ENCODE results near the gene FGF12. TPM values are rescaled to one million over a fixed set of nuclear protein-coding genes. Genes with fewer than 3 reads are reported as not detected.

The FGF12 gene
- total RNA-seq, 6 experiments from 2014 or later: 0.29 to 6.5 (median 0.76) TPM

DNA sequence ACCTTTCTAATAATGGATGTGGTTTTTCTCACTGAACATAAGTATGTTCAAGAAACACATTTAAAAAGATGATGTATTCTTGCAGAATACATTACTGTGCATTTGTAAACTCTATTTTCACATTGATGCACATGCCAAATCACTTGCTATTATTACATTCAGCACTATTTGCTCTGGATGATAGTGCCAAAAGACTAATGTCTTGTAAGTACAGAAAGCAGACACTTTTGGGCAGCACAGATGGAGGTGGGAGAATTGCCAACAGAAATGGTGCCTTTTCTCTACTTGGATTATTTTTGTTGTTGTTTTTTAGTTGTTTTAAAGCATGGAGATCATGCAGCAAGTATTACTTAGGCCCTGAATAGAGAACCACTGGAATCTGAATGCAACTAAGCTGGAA lies 10.2 kb upstream of the FGF12 start:
- Histone ChIP-seq H3K27ac (no peak overlapping the region), H3K9me3 (no peaks in the 10 kb centered on the region), H3K36me3 (no peaks in the 10 kb centered on the region), H3K4me1 (no peaks in the 10 kb centered on the region), H3K4me3 (no peak overlapping the region), H3K27me3 (no peaks in the 10 kb centered on the region)
- intact Hi-C loops (cut with DNase I): no loop called here
- no peak for ATAC-seq
- no peak for DNase-seq
- TF ChIP-seq POLR2A (IDR thresholded peaks at IDR 0.05): no peak
- TF ChIP-seq, protein P1, sequence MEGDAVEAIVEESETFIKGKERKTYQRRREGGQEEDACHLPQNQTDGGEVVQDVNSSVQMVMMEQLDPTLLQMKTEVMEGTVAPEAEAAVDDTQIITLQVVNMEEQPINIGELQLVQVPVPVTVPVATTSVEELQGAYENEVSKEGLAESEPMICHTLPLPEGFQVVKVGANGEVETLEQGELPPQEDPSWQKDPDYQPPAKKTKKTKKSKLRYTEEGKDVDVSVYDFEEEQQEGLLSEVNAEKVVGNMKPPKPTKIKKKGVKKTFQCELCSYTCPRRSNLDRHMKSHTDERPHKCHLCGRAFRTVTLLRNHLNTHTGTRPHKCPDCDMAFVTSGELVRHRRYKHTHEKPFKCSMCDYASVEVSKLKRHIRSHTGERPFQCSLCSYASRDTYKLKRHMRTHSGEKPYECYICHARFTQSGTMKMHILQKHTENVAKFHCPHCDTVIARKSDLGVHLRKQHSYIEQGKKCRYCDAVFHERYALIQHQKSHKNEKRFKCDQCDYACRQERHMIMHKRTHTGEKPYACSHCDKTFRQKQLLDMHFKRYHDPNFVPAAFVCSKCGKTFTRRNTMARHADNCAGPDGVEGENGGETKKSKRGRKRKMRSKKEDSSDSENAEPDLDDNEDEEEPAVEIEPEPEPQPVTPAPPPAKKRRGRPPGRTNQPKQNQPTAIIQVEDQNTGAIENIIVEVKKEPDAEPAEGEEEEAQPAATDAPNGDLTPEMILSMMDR (IDR thresholded peaks at IDR 0.05): no peak

DNA sequence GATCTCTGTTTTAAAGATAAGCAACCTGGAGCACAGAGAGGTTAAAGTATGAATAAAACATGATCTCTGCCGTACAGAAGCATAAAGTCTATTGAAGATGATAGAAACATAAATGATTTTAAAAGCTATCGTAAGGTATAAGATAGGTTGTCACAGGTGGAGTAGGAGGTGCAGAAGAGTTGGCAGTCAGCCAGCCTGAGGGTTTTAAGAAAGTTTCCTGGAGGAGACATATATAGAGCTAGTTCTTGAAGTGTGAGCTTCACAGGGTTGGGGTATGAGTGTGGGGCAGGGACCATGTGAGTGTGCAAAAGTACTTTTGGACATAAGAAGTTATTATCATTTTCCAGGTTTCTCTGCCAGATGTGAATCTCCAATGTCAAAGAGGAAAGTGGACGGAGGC lies 3.9 kb upstream of the FGF12 start:
- H3K9me3 ChIP-seq: no peaks in the 10 kb centered on the region
- H3K4me3 ChIP-seq: no peak overlapping the region
- no peaks in the 10 kb centered on the region for H3K36me3 ChIP-seq
- H3K27me3 ChIP-seq: no peaks in the 10 kb centered on the region
- intact Hi-C loops (cut with DNase I): no loop called here
- H3K27ac ChIP-seq: no peak overlapping the region
- no peak for ATAC-seq
- DNase-seq: no peak
- TF ChIP-seq POLR2A (IDR thresholded peaks at IDR 0.05): no peak
- TF ChIP-seq, protein P1 (IDR thresholded peaks at IDR 0.05): no peak
- no peaks in the 10 kb centered on the region for H3K4me1 ChIP-seq
- WGBS (ENCODE audit: insufficient coverage, low coverage, low lambda C conversion rate, missing lambda C conversion rate): 54% methylated on average over 3 of the region's 3 CpGs

DNA sequence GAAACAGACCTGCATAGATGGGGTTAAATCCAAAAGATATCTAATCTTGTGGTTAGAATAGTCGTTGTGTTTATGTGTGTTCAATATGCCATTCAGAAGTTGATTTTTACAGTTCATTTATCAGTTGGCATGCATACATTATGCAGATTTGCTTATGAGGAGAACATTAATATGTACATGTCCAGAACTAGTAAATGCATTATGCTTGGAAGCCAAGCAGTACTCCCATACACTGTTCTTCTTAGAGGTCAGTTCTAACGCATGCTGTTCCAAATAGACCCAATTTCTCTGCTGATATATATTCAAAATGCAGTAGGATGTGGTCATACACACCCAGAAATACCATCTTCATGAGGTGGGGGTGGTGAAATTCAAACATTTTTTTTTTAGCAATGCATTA lies 956 bp downstream of the FGF12 start:
- Histone ChIP-seq H3K4me1 (no peaks in the 10 kb centered on the region), H3K36me3 (no peaks in the 10 kb centered on the region), H3K27ac (no peak overlapping the region), H3K27me3 (no peaks in the 10 kb centered on the region), H3K9me3 (no peaks in the 10 kb centered on the region), H3K4me3 (no peak overlapping the region)
- intact Hi-C loops (cut with DNase I): no loop called here
- ATAC-seq: no peak
- TF ChIP-seq POLR2A (IDR thresholded peaks at IDR 0.05): no peak
- TF ChIP-seq, protein P1 (IDR thresholded peaks at IDR 0.05): no peak
- WGBS (ENCODE audit: insufficient coverage, low coverage, low lambda C conversion rate, missing lambda C conversion rate): 35% methylated on average over 2 of the region's 2 CpGs
- DNase-seq: no peak

DNA sequence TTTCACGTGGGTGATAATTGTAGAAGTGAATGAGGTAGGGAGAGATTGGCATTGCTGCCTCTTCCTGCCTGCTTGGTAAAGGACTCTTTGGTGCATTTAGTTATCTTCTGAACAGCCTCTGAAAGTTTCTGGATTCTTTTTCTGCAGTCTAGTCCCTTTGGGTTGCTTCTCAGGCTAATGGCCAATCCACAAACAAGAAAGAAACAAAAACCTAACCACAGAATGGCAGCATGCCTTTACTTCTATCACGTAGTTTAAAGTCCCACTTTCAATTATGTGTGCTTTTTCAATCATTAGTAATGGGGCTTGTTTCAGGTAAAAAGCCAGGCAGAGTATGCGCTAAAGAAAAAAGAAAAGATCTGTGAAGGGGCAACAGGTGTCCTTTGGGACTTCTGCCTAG lies 7.4 kb downstream of the FGF12 start:
- ATAC-seq (no peak), DNase-seq (no peak)
- intact Hi-C loops (cut with DNase I): no loop called here
- Histone ChIP-seq H3K4me3 (no peak overlapping the region), H3K4me1 (no peaks in the 10 kb centered on the region), H3K36me3 (no peaks in the 10 kb centered on the region), H3K9me3 (no peaks in the 10 kb centered on the region), H3K27me3 (no peaks in the 10 kb centered on the region), H3K27ac (no peak overlapping the region)
- 62% methylated on average over 3 of the region's 3 CpGs for WGBS (ENCODE audit: insufficient coverage, low coverage, low lambda C conversion rate, missing lambda C conversion rate)
- TF ChIP-seq, protein P1 (IDR thresholded peaks at IDR 0.05): no peak
- no peak for TF ChIP-seq POLR2A (IDR thresholded peaks at IDR 0.05)

DNA sequence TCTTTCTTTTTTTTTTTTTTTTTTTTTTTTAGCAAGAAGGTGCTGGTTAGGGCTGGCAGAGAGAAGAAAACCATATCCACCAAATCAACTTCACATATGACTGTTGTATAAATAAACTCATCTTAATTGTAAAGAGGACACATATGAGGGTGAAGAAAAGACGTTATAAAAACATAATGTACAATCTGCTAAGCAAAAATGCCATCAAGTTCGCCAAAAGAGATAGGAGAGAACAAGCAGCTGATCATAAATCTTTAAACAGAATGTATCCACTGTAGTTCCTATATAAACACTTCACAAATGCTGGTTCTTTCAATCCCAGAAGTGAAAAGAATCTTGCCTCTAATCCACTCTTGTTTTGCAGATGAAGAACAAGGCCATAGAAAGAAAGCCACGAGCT lies 9.2 kb downstream of the FGF12 start:
- Histone ChIP-seq H3K9me3 (no peaks in the 10 kb centered on the region), H3K27ac (no peak overlapping the region), H3K4me3 (no peak overlapping the region), H3K27me3 (no peaks in the 10 kb centered on the region), H3K36me3 (no peaks in the 10 kb centered on the region), H3K4me1 (no peaks in the 10 kb centered on the region)
- ATAC-seq (no peak), DNase-seq (no peak)
- WGBS (ENCODE audit: insufficient coverage, low coverage, low lambda C conversion rate, missing lambda C conversion rate): 17% methylated on average over 3 of the region's 3 CpGs
- no peak for TF ChIP-seq POLR2A (IDR thresholded peaks at IDR 0.05)
- TF ChIP-seq, protein P1 (IDR thresholded peaks at IDR 0.05): no peak
- intact Hi-C loops (cut with DNase I): no loop called here
